ENCODE results near the gene MTSS2. TPM values are rescaled to one million over a fixed set of nuclear protein-coding genes. Genes with fewer than 3 reads are reported as not detected.

Gene MTSS2
- total and polyA plus RNA-seq, 2 donors from 2014 or later: 19.2 to 33.0 TPM

- peak in 1 of 5 donors; percentile 79 for DNase-seq
- H3K9me3 ChIP-seq (ENCODE audit: control insufficient read depth in 2 of 3, insufficient read depth in 1 of 3, low read length in 3 of 3): no peaks in the 10 kb centered on the region
- intact Hi-C loops (cut with DNase I): no loop called here
- H3K4me3 ChIP-seq (ENCODE audit: low read length in 3 of 3): no peak overlapping the region
- no peaks in the 10 kb centered on the region for H3K27me3 ChIP-seq (ENCODE audit: control insufficient read depth, insufficient read depth, low read length)
- H3K9ac ChIP-seq (ENCODE audit: low read length in 3 of 3): peak overlapping the region in 2 of 3 donors; percentile 7 to 32
- no peak for TF ChIP-seq CTCF (IDR thresholded peaks at IDR 0.05; ENCODE audit: borderline replicate concordance, extremely low read depth, insufficient read depth)
- peaks cover 0 to 37% (median 3%) of the 10 kb centered on the region in 3 donors for H3K4me1 ChIP-seq (ENCODE audit: control insufficient read depth in 2 of 3, insufficient read depth in 2 of 3, low read depth in 1 of 3, low read length in 3 of 3)
- H3K36me3 ChIP-seq (ENCODE audit: control insufficient read depth in 2 of 3, insufficient read depth in 3 of 3, low read length in 3 of 3): peaks cover 0 to 9% (median 2%) of the 10 kb centered on the region in 3 donors
- peak overlapping the region in 1 of 2 donors; percentile 47 for H3K27ac ChIP-seq (ENCODE audit: low read depth in 2 of 2, low read length in 2 of 2)
- FAIRE-seq: no peak
Measured at GRCh38 chr16:70681382-70682238, 4.2 kb downstream of the MTSS2 start.

GRCh38 chr16:70680495-70681381 lies 5.1 kb downstream of the MTSS2 start:
- FAIRE-seq (no peak), DNase-seq (peak in 2 of 5 donors; percentile 49 to 63)
- Histone ChIP-seq H3K4me1 (ENCODE audit: control insufficient read depth in 2 of 3, insufficient read depth in 2 of 3, low read depth in 1 of 3, low read length in 3 of 3) (peaks cover 0 to 31% (median 3%) of the 10 kb centered on the region in 3 donors), H3K9me3 (ENCODE audit: control insufficient read depth in 2 of 3, insufficient read depth in 1 of 3, low read length in 3 of 3) (no peaks in the 10 kb centered on the region), H3K27ac (ENCODE audit: low read depth in 2 of 2, low read length in 2 of 2) (peak overlapping the region in 1 of 2 donors; percentile 47), H3K4me3 (ENCODE audit: low read length in 3 of 3) (no peak overlapping the region), H3K36me3 (ENCODE audit: control insufficient read depth in 2 of 3, insufficient read depth in 3 of 3, low read length in 3 of 3) (peaks cover 0 to 15% (median 3%) of the 10 kb centered on the region in 3 donors), H3K9ac (ENCODE audit: low read length in 3 of 3) (no peak overlapping the region), H3K27me3 (ENCODE audit: control insufficient read depth, insufficient read depth, low read length) (no peaks in the 10 kb centered on the region)
- TF ChIP-seq CTCF (IDR thresholded peaks at IDR 0.05; ENCODE audit: borderline replicate concordance, extremely low read depth, insufficient read depth): no peak
- intact Hi-C loops (cut with DNase I): no loop called here

DNA sequence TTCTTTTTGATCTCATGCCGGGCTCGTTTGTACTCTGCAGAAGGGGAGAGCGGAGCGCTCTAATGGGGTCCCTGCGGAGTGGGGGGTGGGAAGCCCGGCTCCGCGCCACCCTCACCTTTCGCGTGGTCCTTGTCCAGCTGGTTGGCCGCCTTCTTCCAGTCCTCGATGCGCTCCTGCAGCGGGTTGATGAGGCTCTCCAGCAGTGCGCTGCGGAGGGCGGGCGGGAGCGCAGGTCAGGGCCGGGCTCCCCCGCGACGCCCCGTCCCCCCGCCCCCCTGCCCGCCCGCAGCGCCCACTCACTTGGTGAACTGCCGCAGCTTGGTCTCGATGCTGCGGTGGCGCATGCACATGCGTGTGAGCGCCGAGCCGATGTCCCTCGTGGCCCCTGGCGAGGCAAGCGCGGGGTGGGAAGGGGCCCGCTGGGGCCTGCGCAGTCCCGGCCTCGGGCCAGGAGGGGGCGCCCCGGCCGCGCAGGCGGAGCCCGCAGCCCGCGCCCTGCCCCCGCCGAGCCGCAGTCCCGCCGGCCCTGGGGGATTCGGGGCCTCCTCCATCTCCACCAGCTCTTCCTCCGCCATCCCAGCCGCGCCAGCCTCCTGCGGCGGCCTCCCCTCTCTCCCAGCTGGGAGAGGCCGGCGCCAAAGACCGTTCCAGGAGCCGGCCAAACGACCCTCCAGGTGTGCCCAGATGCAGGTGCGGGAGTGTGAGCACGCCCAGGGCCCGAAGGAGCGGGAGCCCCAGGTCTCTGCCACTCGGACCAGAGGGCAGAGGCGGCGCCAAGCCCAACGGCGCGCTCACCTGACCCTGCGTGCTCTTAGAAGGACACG lies 6.0 kb downstream of the MTSS2 start:
- TF ChIP-seq CTCF (IDR thresholded peaks at IDR 0.05; ENCODE audit: borderline replicate concordance, extremely low read depth, insufficient read depth): peak; percentile 62
- Histone ChIP-seq H3K4me3 (ENCODE audit: low read length in 3 of 3) (no peak overlapping the region), H3K9ac (ENCODE audit: low read length in 3 of 3) (no peak overlapping the region), H3K36me3 (ENCODE audit: control insufficient read depth in 2 of 3, insufficient read depth in 3 of 3, low read length in 3 of 3) (peaks cover 0 to 15% (median 6%) of the 10 kb centered on the region in 3 donors), H3K27me3 (ENCODE audit: control insufficient read depth, insufficient read depth, low read length) (no peaks in the 10 kb centered on the region), H3K9me3 (ENCODE audit: control insufficient read depth in 2 of 3, insufficient read depth in 1 of 3, low read length in 3 of 3) (no peaks in the 10 kb centered on the region), H3K27ac (ENCODE audit: low read depth in 2 of 2, low read length in 2 of 2) (no peak overlapping the region), H3K4me1 (ENCODE audit: control insufficient read depth in 2 of 3, insufficient read depth in 2 of 3, low read depth in 1 of 3, low read length in 3 of 3) (peaks cover 0 to 31% (median 3%) of the 10 kb centered on the region in 3 donors)
- FAIRE-seq: no peak
- intact Hi-C loops (cut with DNase I): loop anchor here (5.0 kb wide), 1 partner anchor 92 kb away; no protein-coding TSS in a partner anchor
- peak in 4 of 5 donors; percentile 31 to 78 (median 56) for DNase-seq

All from kidney (tissue), 14 donors.